ENCODE results near the gene KRT79.

KRT79 gene

DNA sequence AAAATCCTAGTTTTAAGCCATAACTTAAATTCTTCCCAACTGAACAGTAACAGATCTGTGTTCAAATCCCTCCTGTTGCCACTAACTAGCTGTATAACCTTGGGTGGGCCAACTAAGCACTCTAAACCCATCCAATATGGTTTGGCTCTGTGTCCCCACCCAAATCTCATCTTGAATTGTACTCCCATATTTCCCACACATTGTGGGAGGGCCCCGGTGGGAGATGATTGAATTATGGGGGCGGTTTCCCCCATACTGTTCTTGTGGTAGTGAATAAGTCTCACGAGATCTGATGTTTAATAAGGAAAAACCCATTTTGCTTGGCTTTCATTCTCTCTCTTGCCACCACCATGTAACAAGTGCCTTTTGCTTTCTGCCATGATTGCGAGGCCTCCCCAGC is 18.9 kb downstream of the KRT79 start:
- TF ChIP-seq POU2F2 (IDR thresholded peaks at IDR 0.05; ENCODE audit: low read depth, low read length) (no peak), PAX5 (IDR thresholded peaks at IDR 0.05; ENCODE audit: insufficient read depth, low read length, severe bottlenecking) (no peak), POLR2AphosphoS5 (IDR thresholded peaks at IDR 0.05; ENCODE audit: low read depth, low read length) (no peak)
- DNase-seq (ENCODE audit: insufficient read length, low spot score) = no peak
- FAIRE-seq = no peak

DNA sequence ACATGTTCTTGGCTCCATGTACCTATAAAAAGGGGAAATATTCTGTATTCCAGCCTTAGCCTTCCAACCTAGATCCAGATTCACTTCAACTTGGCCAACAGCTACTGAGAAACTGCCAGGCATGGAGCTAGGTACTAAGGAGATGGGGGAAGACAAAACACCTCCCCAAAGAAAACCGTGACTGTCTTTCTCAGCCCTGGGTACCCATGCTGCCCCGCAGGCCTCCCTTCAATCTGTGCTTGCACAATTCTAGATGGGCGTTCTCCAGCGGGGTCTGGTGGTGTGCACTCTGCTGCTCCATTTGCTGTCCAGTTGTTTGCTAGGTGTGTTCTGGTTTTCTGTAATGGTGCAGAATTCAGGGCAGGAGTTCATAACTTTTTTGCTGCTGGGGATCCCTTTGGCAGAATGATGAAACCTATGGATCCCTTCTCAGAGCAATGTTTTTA is 19.4 kb downstream of the KRT79 start:
- no peak for DNase-seq (ENCODE audit: insufficient read length, low spot score)
- TF ChIP-seq POU2F2 (IDR thresholded peaks at IDR 0.05; ENCODE audit: low read depth, low read length) (no peak), POLR2AphosphoS5 (IDR thresholded peaks at IDR 0.05; ENCODE audit: low read depth, low read length) (no peak), PAX5 (IDR thresholded peaks at IDR 0.05; ENCODE audit: insufficient read depth, low read length, severe bottlenecking) (no peak), TAF1 (IDR thresholded peaks at IDR 0.05; ENCODE audit: low read depth, low read length) (no peak), POLR2A (IDR thresholded peaks at IDR 0.05; ENCODE audit: low read depth, low read length) (no peak), SPI1 (IDR thresholded peaks at IDR 0.05; ENCODE audit: low read depth, low read length) (no peak)
- FAIRE-seq = no peak

DNA sequence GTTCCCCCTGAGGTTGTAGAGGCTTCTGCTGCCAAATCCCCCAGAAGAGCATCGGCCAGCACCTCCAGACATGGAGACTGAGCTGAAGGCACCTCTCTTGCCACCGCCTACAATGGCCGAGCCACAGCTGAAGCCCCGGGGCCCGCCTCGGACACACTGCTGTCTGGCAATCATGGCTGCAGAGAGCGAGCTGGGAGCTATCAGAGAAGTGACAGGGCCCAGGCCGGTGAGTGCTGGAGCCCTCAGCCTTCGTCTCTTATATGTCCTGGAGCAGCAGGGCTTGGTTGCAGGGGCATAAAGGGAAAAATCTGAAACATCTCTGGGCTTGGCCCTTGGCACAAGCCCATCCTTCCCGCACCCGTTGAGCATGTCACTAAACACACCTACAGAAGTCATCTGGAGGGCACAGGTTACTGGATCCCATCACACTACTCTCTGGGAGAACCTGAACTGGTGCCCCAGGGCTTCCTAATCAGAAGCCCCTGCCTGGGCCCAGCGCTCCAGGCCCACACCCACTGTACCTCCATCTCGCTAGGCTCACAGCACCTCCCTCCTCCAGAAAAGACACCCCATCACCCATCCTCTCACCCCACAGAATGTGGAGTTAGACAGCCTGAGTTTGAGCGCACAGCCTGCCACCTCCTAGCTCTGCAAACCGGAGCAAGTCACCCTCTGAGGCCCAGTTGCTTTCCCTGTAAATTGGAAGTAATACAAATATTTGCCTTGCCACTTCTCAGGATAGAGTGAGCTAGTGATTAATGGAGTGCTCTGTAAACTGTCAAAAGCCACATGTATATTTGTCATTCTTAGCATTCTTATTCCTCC is 20.0 kb downstream of the KRT79 start, which contains the start of gene KRT4:
KRT4 (minus strand) TSS at position 232 of the 825 bp plus-strand sequence; CDS start at position 174, 58 bp downstream.
- DNase-seq (ENCODE audit: insufficient read length, low spot score) = no peak
- no peak for TF ChIP-seq PAX5 (IDR thresholded peaks at IDR 0.05; ENCODE audit: insufficient read depth, low read length, severe bottlenecking)
- no peak for TF ChIP-seq POU2F2 (IDR thresholded peaks at IDR 0.05; ENCODE audit: low read depth, low read length)
- TF ChIP-seq TAF1 (IDR thresholded peaks at IDR 0.05; ENCODE audit: low read depth, low read length) = no peak
- no peak for TF ChIP-seq POLR2AphosphoS5 (IDR thresholded peaks at IDR 0.05; ENCODE audit: low read depth, low read length)
- TF ChIP-seq SPI1 (IDR thresholded peaks at IDR 0.05; ENCODE audit: low read depth, low read length) = no peak
- TF ChIP-seq POLR2A (IDR thresholded peaks at IDR 0.05; ENCODE audit: low read depth, low read length) = no peak
- FAIRE-seq = no peak

DNA sequence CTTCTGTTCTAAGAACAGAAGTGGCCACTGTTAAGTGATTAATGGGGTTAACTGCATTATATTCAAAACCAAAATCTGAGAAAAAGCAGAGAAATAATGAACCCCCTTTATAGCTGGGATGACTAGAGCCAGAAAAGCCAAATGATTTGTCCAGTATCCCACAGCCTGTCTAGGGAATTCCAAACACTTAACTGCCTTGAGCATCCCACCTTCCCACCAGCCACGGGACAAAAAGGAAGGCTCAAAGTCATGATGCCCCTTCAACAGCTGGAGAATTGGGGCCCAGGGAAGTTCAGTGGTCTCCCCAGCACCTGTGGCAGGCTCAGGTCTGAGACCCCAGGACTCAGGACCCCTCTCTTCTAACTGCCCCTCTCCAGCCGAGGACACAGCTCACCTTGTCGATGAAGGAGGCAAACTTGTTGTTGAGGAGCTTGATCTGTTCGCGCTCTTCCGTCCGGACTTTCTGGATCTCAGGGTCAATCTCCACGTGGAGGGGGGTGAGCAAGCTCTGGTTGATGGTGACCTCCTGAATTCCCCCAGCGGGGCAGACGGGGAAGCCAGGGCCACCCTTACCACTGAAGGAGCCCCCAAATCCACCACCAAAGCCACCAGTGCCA is 20.8 kb downstream of the KRT79 start:
- no peak for DNase-seq (ENCODE audit: insufficient read length, low spot score)
- TF ChIP-seq TAF1 (IDR thresholded peaks at IDR 0.05; ENCODE audit: low read depth, low read length) (no peak), POLR2AphosphoS5 (IDR thresholded peaks at IDR 0.05; ENCODE audit: low read depth, low read length) (no peak), PAX5 (IDR thresholded peaks at IDR 0.05; ENCODE audit: insufficient read depth, low read length, severe bottlenecking) (no peak), POU2F2 (IDR thresholded peaks at IDR 0.05; ENCODE audit: low read depth, low read length) (no peak), SPI1 (IDR thresholded peaks at IDR 0.05; ENCODE audit: low read depth, low read length) (no peak)
- FAIRE-seq = no peak

DNA sequence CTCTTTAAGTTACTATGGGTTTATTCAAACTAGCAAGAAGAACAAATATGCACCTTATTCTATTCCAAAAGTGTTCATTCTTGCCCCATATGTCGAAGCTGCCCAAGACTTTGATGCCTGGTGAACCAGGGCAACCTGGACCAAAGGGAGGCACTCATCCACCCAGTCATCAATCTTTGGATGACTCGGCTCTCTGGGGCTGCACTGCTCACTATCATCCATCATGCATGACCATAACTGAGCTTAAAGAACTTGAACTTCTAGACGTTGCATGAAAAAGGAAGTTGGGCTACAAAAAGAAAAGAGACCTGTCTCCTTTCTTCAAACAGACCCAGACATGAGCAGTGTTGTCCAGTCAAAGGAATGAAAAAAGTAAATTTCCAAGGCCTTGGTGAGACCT is 21.4 kb downstream of the KRT79 start:
- FAIRE-seq (no peak), DNase-seq (ENCODE audit: insufficient read length, low spot score) (no peak)
- no peak for TF ChIP-seq POLR2AphosphoS5 (IDR thresholded peaks at IDR 0.05; ENCODE audit: low read depth, low read length)
- no peak for TF ChIP-seq POU2F2 (IDR thresholded peaks at IDR 0.05; ENCODE audit: low read depth, low read length)
- TF ChIP-seq SPI1 (IDR thresholded peaks at IDR 0.05; ENCODE audit: low read depth, low read length) = no peak
- TF ChIP-seq TAF1 (IDR thresholded peaks at IDR 0.05; ENCODE audit: low read depth, low read length) = no peak
- no peak for TF ChIP-seq PAX5 (IDR thresholded peaks at IDR 0.05; ENCODE audit: insufficient read depth, low read length, severe bottlenecking)

DNA sequence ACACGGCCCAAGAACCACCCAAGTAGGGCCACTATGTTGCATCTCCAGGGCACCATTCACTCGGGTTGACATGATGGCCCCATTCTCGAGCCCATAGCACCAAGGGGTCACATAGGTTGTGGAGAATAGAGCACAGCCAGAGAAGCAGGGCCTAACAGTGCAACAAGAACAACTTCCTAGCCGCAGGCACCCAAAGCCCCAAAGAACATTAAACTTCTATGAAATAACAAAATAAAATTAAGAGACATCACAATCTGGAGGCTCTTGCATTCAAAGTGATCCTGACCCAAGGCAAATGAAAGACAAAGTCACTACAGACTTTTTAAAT is 22.1 kb downstream of the KRT79 start:
- TF ChIP-seq SPI1 (IDR thresholded peaks at IDR 0.05; ENCODE audit: low read depth, low read length) = no peak
- TF ChIP-seq POU2F2 (IDR thresholded peaks at IDR 0.05; ENCODE audit: low read depth, low read length) = no peak
- no peak for TF ChIP-seq POLR2AphosphoS5 (IDR thresholded peaks at IDR 0.05; ENCODE audit: low read depth, low read length)
- no peak for TF ChIP-seq PAX5 (IDR thresholded peaks at IDR 0.05; ENCODE audit: insufficient read depth, low read length, severe bottlenecking)
- no peak for TF ChIP-seq TAF1 (IDR thresholded peaks at IDR 0.05; ENCODE audit: low read depth, low read length)
- TF ChIP-seq POLR2A (IDR thresholded peaks at IDR 0.05; ENCODE audit: low read depth, low read length) = no peak
- no peak for FAIRE-seq
- DNase-seq (ENCODE audit: insufficient read length, low spot score) = no peak

DNA sequence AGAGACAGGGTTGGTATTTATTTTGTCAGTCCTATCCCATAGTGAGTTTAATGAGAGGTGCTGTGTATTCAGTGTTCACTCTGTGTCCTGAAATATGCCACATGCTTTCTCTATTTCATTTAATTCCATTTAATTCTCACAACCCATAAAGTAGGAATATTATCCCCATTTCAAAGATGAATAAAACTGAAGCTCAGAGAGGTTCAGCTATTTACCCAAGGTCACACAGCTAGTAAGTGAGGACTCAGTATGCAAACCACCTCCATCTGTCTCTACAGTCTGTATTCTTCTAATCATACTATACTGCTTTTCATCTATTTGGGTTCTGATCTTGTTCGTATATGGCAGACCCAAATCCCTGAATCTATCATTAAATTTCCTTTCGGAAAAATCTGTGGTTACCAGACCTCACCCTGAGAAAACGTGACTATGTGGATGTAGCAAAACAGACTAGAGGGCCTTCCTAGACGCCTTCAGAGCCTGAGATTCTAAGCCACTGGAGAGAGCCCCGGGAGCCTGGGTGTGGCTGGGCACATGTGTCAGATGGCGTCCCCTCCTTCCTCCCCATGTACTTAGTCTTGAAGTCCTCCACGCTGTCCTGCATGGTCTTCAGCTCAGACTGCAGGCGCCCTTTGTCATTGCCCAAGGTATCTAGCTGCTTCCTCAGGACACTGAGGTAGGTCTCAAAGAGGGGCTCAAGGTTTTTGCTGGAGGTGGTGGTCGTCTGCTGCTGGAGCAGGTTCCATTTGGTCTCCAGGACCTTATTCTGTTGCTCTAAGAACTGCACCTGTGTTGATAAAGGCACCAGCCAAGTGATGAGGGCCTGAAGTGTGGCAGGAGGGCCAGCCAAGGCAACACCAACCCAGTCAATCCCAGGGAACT is 22.7 kb downstream of the KRT79 start:
- no peak for TF ChIP-seq TAF1 (IDR thresholded peaks at IDR 0.05; ENCODE audit: low read depth, low read length)
- no peak for TF ChIP-seq SPI1 (IDR thresholded peaks at IDR 0.05; ENCODE audit: low read depth, low read length)
- TF ChIP-seq PAX5 (IDR thresholded peaks at IDR 0.05; ENCODE audit: insufficient read depth, low read length, severe bottlenecking) = no peak
- TF ChIP-seq POLR2AphosphoS5 (IDR thresholded peaks at IDR 0.05; ENCODE audit: low read depth, low read length) = no peak
- TF ChIP-seq POLR2A (IDR thresholded peaks at IDR 0.05; ENCODE audit: low read depth, low read length) = no peak
- TF ChIP-seq POU2F2 (IDR thresholded peaks at IDR 0.05; ENCODE audit: low read depth, low read length) = no peak
- FAIRE-seq (no peak), DNase-seq (ENCODE audit: insufficient read length, low spot score) (no peak)

DNA sequence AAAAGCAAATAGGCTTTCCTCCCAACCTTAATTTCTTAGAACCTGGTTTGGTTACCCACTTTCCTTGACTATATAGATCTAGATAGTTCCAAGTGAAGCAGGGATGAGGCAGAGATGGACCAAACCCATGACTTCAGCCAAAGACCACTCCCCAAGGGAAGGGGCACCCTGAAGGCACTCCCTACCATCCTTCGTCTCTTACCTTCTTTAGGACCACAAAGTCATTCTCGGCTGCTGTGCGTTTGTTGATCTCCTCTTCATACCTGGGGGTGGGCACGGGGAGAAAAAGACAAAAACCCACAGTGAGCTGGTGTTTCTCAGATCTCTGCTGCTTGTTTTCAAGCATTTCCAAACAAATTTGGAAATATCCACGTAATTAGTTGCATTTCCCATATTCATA is 23.6 kb downstream of the KRT79 start:
- no peak for DNase-seq (ENCODE audit: insufficient read length, low spot score)
- TF ChIP-seq SPI1 (IDR thresholded peaks at IDR 0.05; ENCODE audit: low read depth, low read length) = no peak
- TF ChIP-seq POU2F2 (IDR thresholded peaks at IDR 0.05; ENCODE audit: low read depth, low read length) = no peak
- TF ChIP-seq POLR2AphosphoS5 (IDR thresholded peaks at IDR 0.05; ENCODE audit: low read depth, low read length) = no peak
- TF ChIP-seq POLR2A (IDR thresholded peaks at IDR 0.05; ENCODE audit: low read depth, low read length) = no peak
- no peak for FAIRE-seq

DNA sequence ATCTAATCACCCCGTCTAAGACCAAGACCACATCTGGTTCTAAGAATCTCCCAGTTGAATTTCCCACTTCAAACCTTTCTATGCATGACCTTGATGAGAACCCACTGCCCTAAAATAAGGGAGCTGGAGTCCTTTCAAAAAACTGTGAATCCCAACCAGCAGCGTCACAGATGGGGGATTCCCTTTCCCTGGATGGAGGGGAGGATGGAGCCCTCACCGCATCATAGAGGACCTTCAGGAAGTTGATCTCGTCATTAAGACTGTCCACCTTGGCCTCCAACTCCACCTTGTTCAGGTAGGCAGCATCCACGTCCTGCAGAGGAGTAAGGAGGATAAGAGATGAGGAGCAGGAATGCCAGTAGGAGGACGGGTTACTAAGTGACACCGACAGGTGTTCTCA is 24.9 kb downstream of the KRT79 start:
- FAIRE-seq = no peak
- DNase-seq (ENCODE audit: insufficient read length, low spot score) = no peak
- TF ChIP-seq POU2F2 (IDR thresholded peaks at IDR 0.05; ENCODE audit: low read depth, low read length) = no peak
- no peak for TF ChIP-seq POLR2AphosphoS5 (IDR thresholded peaks at IDR 0.05; ENCODE audit: low read depth, low read length)
- no peak for TF ChIP-seq POLR2A (IDR thresholded peaks at IDR 0.05; ENCODE audit: low read depth, low read length)
- no peak for TF ChIP-seq SPI1 (IDR thresholded peaks at IDR 0.05; ENCODE audit: low read depth, low read length)
- TF ChIP-seq PAX5 (IDR thresholded peaks at IDR 0.05; ENCODE audit: insufficient read depth, low read length, severe bottlenecking) = no peak
- no peak for TF ChIP-seq TAF1 (IDR thresholded peaks at IDR 0.05; ENCODE audit: low read depth, low read length)

All from GM12891 (cell line).